GM12875 (cell line): ENCODE measurements around the gene CLUH.
"Not testable (repeated sequence)": the region's sequence is repeated elsewhere in the genome, so short reads cannot be mapped to it uniquely, and the experiment has no call there.

Experiments used
- H3K4me3 ChIP-seq: one replicate; pipeline ENCODE4 v1.5.1; 2011; ENCODE audit warnings: low read depth, low read length, control low read depth
- TF ChIP-seq, protein P1 (sequence below): IDR thresholded peaks from 2 replicates; pipeline ENCODE4 v1.5.1; 2011; ENCODE audit warnings: low read depth, mild to moderate bottlenecking, control low read depth, inconsistent platforms, low read length, moderate library complexity, borderline replicate concordance; ENCODE audit not compliant: insufficient read depth

CLUH gene

DNA sequence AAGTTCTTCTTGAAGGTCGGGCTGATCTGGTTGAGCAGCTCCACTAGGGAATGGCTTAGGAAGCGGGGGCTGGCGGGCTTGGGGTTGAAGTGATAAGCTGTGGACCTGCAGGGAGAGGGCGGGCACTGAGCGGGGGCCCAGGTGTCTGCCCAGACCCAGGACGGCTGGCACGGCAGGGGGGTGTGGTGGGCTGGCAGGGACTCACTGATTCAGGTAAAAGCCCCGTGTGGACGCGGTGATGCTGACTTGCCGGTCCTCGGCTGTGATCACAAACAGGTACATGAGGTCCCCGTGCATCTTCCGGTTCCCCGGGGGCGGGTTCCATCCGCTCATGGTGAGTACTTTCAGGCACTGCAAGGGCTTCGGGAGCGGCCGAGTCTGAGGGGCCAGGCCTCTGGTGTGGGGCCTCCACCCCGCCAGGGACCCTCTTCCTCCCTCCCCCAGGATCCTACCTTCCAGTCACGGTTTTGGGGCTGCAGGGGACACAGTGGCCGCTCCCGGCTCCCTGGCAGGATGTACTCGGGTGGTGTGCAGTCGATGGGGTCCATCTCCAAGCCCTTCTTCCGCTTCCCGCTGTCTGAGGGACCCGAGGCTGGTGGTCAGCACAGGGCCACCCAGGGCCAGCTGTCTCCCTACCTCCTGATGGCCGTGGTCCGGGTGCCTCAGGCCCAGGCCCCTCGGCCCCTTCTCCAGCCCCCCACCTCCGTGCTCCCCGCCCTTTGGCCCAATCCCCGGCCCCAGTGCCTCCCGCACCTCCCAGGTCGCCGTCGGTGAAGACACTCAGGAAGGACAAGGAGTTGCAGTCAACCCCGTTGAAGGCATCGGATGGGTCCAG lies 10.2 kb downstream of the CLUH start:
- no peak overlapping the region for H3K4me3 ChIP-seq
- TF ChIP-seq, protein P1, sequence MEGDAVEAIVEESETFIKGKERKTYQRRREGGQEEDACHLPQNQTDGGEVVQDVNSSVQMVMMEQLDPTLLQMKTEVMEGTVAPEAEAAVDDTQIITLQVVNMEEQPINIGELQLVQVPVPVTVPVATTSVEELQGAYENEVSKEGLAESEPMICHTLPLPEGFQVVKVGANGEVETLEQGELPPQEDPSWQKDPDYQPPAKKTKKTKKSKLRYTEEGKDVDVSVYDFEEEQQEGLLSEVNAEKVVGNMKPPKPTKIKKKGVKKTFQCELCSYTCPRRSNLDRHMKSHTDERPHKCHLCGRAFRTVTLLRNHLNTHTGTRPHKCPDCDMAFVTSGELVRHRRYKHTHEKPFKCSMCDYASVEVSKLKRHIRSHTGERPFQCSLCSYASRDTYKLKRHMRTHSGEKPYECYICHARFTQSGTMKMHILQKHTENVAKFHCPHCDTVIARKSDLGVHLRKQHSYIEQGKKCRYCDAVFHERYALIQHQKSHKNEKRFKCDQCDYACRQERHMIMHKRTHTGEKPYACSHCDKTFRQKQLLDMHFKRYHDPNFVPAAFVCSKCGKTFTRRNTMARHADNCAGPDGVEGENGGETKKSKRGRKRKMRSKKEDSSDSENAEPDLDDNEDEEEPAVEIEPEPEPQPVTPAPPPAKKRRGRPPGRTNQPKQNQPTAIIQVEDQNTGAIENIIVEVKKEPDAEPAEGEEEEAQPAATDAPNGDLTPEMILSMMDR = no peak

DNA sequence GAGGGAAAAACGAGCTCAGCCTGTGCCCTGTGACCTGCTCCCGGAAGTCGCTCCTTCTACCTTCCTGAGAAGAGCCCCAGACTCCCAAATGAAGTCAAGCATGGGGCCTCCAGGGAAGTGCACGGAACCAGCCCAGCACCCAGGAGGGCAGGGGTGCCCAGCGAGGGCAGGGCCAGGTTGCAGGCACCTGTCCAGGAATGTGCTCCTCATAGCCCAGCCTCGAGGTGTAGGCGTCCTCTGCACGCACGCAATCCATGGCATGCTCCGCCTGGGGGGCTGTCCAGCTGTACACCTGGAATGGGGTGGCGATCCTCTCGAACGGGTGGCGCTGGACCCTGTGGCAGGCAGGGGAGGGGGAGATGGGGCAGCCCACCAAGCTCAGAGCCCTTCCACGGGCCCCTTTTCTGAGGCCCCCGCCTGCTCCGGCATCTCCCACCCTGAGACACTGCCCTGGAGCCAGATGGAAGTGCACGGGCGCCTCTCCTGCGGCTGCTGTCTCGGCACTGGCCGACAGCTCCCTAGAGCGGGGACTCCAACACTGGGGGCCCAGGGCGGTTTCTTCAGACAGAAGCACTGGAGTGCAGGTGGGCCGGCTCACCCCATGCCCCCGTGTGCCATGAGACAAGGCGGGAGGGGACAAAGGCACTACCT lies 10.9 kb downstream of the CLUH start:
- no peak overlapping the region for H3K4me3 ChIP-seq
- TF ChIP-seq, protein P1 = no peak

- H3K4me3 ChIP-seq = no peak overlapping the region
- TF ChIP-seq, protein P1 = no peak
Observed at GRCh38 chr17:2700030-2700490, 11.5 kb downstream of the CLUH start.

DNA sequence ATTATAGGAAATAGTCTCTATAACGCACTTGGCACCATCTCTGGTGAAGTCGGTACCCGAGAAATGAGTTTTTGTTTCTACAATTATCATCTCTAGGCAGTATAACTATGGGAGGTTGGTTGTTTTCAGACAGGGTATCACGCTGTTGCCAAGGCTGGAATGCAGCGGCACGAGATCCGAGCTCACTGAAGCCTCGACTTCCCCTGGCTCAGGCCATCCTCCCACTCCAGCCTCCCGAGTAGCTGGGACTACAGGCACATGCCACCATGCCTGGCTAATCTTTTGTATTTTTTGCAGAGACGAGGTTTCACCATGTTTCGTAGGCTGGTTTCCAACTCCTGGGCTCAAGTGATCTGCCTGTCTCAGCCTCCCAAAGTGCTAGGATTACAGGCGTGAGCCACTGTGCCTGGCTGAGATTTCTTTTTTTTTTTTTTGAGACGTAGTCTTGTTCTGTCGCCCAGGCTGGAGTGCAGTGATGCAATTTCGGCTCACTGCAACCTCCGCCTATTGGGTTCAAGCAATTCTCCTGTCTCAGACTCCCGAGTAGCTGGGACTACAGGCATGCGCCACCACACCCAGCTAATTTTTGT lies 12.3 kb downstream of the CLUH start:
- not testable (repeated sequence) for H3K4me3 ChIP-seq

- no peak overlapping the region for H3K4me3 ChIP-seq
- TF ChIP-seq, protein P1 = no peak
Observed at GRCh38 chr17:2697611-2698162, 13.9 kb downstream of the CLUH start.

DNA sequence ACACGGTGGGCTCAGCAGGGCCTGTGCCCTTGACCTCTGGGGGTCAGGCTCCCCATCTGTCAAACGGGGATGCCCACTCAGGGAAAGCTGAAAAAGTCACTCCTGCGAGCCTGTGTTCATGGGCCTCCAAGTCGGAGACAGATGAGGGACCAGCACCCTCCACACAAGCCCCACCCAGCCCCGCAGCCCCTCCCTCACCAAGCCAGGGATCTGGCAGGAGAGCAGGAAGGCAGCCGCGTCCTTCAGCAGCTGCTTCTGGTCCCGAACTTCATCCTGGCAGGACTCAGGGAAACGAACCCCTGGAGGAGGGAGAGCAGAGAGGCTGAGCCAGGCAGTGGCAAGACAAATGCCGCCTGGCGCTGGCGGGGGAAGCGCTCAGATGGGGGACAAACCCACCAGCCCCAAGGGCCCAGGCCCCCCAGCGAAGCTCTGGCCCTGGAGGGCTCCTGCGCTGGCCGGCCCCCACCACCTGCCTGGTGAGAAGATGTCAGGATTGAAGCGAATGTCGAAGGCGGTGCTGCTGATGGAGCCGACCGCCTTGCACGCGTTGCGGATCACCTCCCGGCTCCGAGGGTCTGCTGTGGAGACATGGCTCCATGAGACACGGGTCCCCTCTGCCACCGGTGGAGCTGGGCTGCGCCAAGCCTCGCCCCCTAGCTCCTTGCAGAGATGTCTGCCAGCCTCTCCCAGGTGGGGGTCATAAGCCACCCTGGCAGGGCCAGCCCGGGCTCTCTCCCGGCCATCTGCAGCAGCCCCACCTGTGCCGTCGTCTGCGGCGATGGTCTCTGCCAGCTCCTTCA lies 15.4 kb downstream of the CLUH start:
- TF ChIP-seq, protein P1 = no peak
- no peak overlapping the region for H3K4me3 ChIP-seq
